GM23338 (cell line): ENCODE data around the gene GNPDA2. TPM values are rescaled to one million over a fixed set of nuclear protein-coding genes. Genes with fewer than 3 reads are reported as not detected.

Source experiments
- ATAC-seq: fragments of 200-7000 bp; cut with Tn5 transposase; 3 replicates; pipeline ENCODE4 v1.9.1; 2020
- DNase-seq: peaks from one replicate; pipeline ENCODE4 v3.0.0-alpha.2; 2015; ENCODE audit warnings: low spot score
- H2AFZ ChIP-seq: fragments of 200-600 bp; sonication (generic); 2 replicates; pipeline ENCODE4 v1.8.0; 2016; ENCODE audit warnings: antibody characterized with exemption, mild to moderate bottlenecking, moderate library complexity
- H3F3A ChIP-seq: fragments of 200-600 bp; sonication (generic); replicated peaks from 2 replicates; pipeline ENCODE4 v1.8.0; 2017; ENCODE audit warnings: antibody characterized with exemption, mixed run types, low read depth
- H3K27ac ChIP-seq: fragments of 200-600 bp; sonication (generic); 2 replicates; pipeline ENCODE4 v1.6.1; 2016; ENCODE audit warnings: low read depth
- H3K27me3 ChIP-seq: fragments of 200-600 bp; sonication (generic); 2 replicates; pipeline ENCODE4 v1.8.0; 2016; ENCODE audit warnings: mild to moderate bottlenecking, mixed run types, moderate library complexity; ENCODE audit not compliant: insufficient read depth
- H3K36me3 ChIP-seq: fragments of 200-600 bp; sonication (generic); 2 replicates; pipeline ENCODE4 v1.8.0; 2016; ENCODE audit warnings: mild to moderate bottlenecking; ENCODE audit not compliant: insufficient read depth
- H3K4me1 ChIP-seq: fragments of 200-600 bp; sonication (generic); 2 replicates; pipeline ENCODE4 v1.8.0; 2016; ENCODE audit warnings: mild to moderate bottlenecking, moderate library complexity; ENCODE audit not compliant: insufficient read depth
- H3K4me2 ChIP-seq: fragments of 200-600 bp; sonication (generic); 2 replicates; pipeline ENCODE4 v1.7.1; 2017; ENCODE audit warnings: mixed run types
- H3K4me3 ChIP-seq: fragments of 200-600 bp; sonication (generic); 2 replicates; pipeline ENCODE4 v1.6.1; 2016; ENCODE audit warnings: mixed run types
- H3K79me2 ChIP-seq: fragments of 200-600 bp; sonication (generic); replicated peaks from 2 replicates; pipeline ENCODE4 v1.8.0; 2017; ENCODE audit warnings: mild to moderate bottlenecking; ENCODE audit not compliant: insufficient read depth
- H3K9me2 ChIP-seq: fragments of 200-600 bp; sonication (generic); 2 replicates; pipeline ENCODE4 v1.8.0; 2017; ENCODE audit not compliant: insufficient read depth
- H4K20me1 ChIP-seq: fragments of 200-600 bp; sonication (generic); replicated peaks from 2 replicates; pipeline ENCODE4 v1.8.0; 2017; ENCODE audit warnings: mild to moderate bottlenecking; ENCODE audit not compliant: insufficient read depth
- H3K27ac Mint-ChIP-seq: 2 replicates; pipeline ENCODE4 v1.8.0; 2020; ENCODE audit warnings: inconsistent platforms, mild to moderate bottlenecking, moderate library complexity, mixed read lengths
- H3K27me3 Mint-ChIP-seq: 3 replicates; pipeline ENCODE4 v1.8.0; 2022; ENCODE audit warnings: low read depth, mild to moderate bottlenecking, moderate library complexity, mixed read lengths, inconsistent platforms; ENCODE audit not compliant: insufficient read depth, poor library complexity
- H3K36me3 Mint-ChIP-seq: 3 replicates; pipeline ENCODE4 v1.8.0; 2021; ENCODE audit warnings: low read depth, mild to moderate bottlenecking, inconsistent platforms, moderate library complexity, mixed read lengths
- H3K4me1 Mint-ChIP-seq: 3 replicates; pipeline ENCODE4 v1.8.0; 2020; ENCODE audit warnings: mild to moderate bottlenecking, inconsistent platforms, mixed read lengths
- H3K4me3 Mint-ChIP-seq: 3 replicates; pipeline ENCODE4 v1.8.0; 2021; ENCODE audit warnings: moderate library complexity, mild to moderate bottlenecking, inconsistent platforms, mixed read lengths
- H3K9me3 Mint-ChIP-seq: 3 replicates; pipeline ENCODE4 v1.8.0; 2020; ENCODE audit warnings: moderate library complexity, mild to moderate bottlenecking, inconsistent platforms, mixed read lengths
- CREB1 ChIP-seq: fragments of 250-450 bp; sonication (Bioruptor Pico); IDR thresholded peaks from 2 replicates; pipeline ENCODE4 v1.5.0; 2020; ENCODE audit warnings: low read depth, mild to moderate bottlenecking, moderate library complexity
- CTCF ChIP-seq, 2 experiments: fragments of 200-600 bp in 1 of 2; sonication (generic) in 1 of 2; conservative IDR thresholded peaks; 2 replicates each; pipeline versions ENCODE4 v1.5.1 to v1.6.1; 2016 to 2017; ENCODE audit warnings: antibody characterized with exemption in 2 of 2, low read depth in 2 of 2, mild to moderate bottlenecking in 2 of 2, moderate library complexity in 1 of 2
- ETS1 ChIP-seq: IDR thresholded peaks from 2 replicates; pipeline ENCODE4 v1.6.1; 2016; ENCODE audit warnings: antibody characterized with exemption
- EZH2 ChIP-seq: fragments of 200-600 bp; sonication (generic); IDR thresholded peaks from one replicate; pipeline ENCODE4 v1.8.0; 2017; ENCODE audit warnings: antibody characterized with exemption, mild to moderate bottlenecking, low read depth; ENCODE audit not compliant: unreplicated experiment
- EZH2phosphoT487 ChIP-seq: fragments of 200-600 bp; sonication (generic); IDR thresholded peaks from one replicate; pipeline ENCODE4 v1.8.1; 2018; ENCODE audit warnings: antibody characterized with exemption; ENCODE audit not compliant: unreplicated experiment
- JUNB ChIP-seq: IDR thresholded peaks from one replicate; pipeline ENCODE4 v1.6.1; 2016; ENCODE audit warnings: antibody characterized with exemption; ENCODE audit not compliant: unreplicated experiment
- NANOG ChIP-seq: IDR thresholded peaks from 2 replicates; pipeline ENCODE4 v1.6.1; 2016; ENCODE audit warnings: antibody characterized with exemption, borderline replicate concordance
- POLR2AphosphoS5 ChIP-seq: IDR thresholded peaks from 2 replicates; pipeline ENCODE4 v1.6.1; 2016; ENCODE audit warnings: antibody characterized with exemption, low read depth
- STAT1 ChIP-seq: IDR thresholded peaks from one replicate; pipeline ENCODE4 v1.6.1; 2016; ENCODE audit warnings: antibody characterized with exemption; ENCODE audit not compliant: unreplicated experiment
- ZNF114 ChIP-seq: fragments of 250-450 bp; sonication (Bioruptor Pico); IDR thresholded peaks from 2 replicates; pipeline ENCODE4 v1.5.0; 2020; ENCODE audit warnings: mild to moderate bottlenecking, moderate library complexity
- ZNF331 ChIP-seq: fragments of 250-450 bp; sonication (Bioruptor Pico); IDR thresholded peaks from 2 replicates; pipeline ENCODE4 v1.5.0; 2020; ENCODE audit warnings: low read depth, mild to moderate bottlenecking, moderate library complexity
- polyA plus RNA-seq: library from polyadenylated mRNA; unstranded; fragments of >200 nt; fragmentation: Nextera tagmentation; extraction: Ambion mirVana; gene quantifications from 2 replicates; pipeline ENCODE4 v1.2.1, GENCODE V29; 2016
- total RNA-seq: library from RNA; depleted of rRNA; stranded (reverse); fragments of >200 nt; shearing (Covaris generic); gene quantifications from 2 replicates; pipeline ENCODE4 v1.2.3, GENCODE V29; 2014
- TF ChIP-seq, protein P1 (sequence below): fragments of 250-450 bp; sonication (Bioruptor Pico); IDR thresholded peaks from 2 replicates; pipeline ENCODE4 v1.5.0; 2020; ENCODE audit warnings: mild to moderate bottlenecking, moderate library complexity
- TF ChIP-seq, protein P2 (sequence below): IDR thresholded peaks from one replicate; pipeline ENCODE4 v1.6.1; 2018; ENCODE audit warnings: antibody characterized with exemption; ENCODE audit not compliant: unreplicated experiment

GNPDA2 gene
- total and polyA plus RNA-seq, 2 experiments from 2014 or later = 6.4 to 7.7 TPM

DNA sequence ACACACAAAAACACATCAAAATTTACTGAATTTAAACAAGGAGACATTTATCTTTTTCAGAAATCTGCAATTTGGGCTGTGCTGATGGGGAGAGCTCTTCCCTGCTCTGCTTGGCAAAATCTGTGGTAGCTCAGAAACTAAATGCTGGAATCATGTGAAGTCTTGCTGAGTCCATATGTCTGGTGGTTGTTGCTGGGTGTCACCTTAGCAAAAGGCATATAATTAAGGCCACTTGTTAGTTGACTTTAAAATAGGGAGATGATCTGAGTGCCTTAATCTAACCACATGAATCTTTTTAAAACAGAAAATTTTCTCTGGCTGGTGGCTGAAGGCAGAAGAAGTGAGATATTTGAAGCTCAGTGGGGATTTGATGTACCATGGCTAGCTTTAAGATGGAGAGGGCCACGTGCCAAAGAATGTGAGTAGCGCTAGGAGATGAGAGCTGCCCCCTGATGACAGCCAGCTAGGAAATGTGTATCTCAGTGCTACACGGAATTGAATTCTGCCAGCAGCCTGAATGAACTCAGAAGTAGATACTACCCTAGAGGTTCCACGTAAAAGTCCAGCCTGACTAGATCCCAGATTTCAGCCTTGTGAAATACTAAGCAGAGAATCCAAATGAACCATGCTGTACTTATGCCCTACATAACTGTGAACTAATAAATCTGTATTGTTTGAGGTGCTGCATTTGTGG lies 55.7 kb downstream of the GNPDA2 start:
- no peaks in the 10 kb centered on the region for H3K4me1 Mint-ChIP-seq
- ATAC-seq = no peak
- Histone ChIP-seq H2AFZ (no peak overlapping the region), H3F3A (no peaks in the 10 kb centered on the region), H3K4me3 (no peak overlapping the region), H3K36me3 (no peaks in the 10 kb centered on the region), H3K79me2 (no peaks in the 10 kb centered on the region), H4K20me1 (no peaks in the 10 kb centered on the region), H3K27ac (no peak overlapping the region), H3K9me2 (no peaks in the 10 kb centered on the region), H3K4me2 (no peak overlapping the region), H3K4me1 (no peaks in the 10 kb centered on the region), H3K27me3 (no peaks in the 10 kb centered on the region)
- DNase-seq = no peak
- H3K27me3 Mint-ChIP-seq = no peaks in the 10 kb centered on the region
- no peaks in the 10 kb centered on the region for H3K36me3 Mint-ChIP-seq
- H3K4me3 Mint-ChIP-seq = no peak overlapping the region
- H3K9me3 Mint-ChIP-seq = no peaks in the 10 kb centered on the region
- H3K27ac Mint-ChIP-seq = no peak overlapping the region
- no peak for TF ChIP-seq CREB1 (CRISPR knock-in tag)
- no peak for TF ChIP-seq POLR2AphosphoS5
- TF ChIP-seq STAT1 = no peak
- no peak for TF ChIP-seq JUNB
- no peak for TF ChIP-seq ETS1
- TF ChIP-seq ZNF114 (CRISPR knock-in tag) = no peak
- no peak for TF ChIP-seq EZH2
- TF ChIP-seq, protein P1, sequence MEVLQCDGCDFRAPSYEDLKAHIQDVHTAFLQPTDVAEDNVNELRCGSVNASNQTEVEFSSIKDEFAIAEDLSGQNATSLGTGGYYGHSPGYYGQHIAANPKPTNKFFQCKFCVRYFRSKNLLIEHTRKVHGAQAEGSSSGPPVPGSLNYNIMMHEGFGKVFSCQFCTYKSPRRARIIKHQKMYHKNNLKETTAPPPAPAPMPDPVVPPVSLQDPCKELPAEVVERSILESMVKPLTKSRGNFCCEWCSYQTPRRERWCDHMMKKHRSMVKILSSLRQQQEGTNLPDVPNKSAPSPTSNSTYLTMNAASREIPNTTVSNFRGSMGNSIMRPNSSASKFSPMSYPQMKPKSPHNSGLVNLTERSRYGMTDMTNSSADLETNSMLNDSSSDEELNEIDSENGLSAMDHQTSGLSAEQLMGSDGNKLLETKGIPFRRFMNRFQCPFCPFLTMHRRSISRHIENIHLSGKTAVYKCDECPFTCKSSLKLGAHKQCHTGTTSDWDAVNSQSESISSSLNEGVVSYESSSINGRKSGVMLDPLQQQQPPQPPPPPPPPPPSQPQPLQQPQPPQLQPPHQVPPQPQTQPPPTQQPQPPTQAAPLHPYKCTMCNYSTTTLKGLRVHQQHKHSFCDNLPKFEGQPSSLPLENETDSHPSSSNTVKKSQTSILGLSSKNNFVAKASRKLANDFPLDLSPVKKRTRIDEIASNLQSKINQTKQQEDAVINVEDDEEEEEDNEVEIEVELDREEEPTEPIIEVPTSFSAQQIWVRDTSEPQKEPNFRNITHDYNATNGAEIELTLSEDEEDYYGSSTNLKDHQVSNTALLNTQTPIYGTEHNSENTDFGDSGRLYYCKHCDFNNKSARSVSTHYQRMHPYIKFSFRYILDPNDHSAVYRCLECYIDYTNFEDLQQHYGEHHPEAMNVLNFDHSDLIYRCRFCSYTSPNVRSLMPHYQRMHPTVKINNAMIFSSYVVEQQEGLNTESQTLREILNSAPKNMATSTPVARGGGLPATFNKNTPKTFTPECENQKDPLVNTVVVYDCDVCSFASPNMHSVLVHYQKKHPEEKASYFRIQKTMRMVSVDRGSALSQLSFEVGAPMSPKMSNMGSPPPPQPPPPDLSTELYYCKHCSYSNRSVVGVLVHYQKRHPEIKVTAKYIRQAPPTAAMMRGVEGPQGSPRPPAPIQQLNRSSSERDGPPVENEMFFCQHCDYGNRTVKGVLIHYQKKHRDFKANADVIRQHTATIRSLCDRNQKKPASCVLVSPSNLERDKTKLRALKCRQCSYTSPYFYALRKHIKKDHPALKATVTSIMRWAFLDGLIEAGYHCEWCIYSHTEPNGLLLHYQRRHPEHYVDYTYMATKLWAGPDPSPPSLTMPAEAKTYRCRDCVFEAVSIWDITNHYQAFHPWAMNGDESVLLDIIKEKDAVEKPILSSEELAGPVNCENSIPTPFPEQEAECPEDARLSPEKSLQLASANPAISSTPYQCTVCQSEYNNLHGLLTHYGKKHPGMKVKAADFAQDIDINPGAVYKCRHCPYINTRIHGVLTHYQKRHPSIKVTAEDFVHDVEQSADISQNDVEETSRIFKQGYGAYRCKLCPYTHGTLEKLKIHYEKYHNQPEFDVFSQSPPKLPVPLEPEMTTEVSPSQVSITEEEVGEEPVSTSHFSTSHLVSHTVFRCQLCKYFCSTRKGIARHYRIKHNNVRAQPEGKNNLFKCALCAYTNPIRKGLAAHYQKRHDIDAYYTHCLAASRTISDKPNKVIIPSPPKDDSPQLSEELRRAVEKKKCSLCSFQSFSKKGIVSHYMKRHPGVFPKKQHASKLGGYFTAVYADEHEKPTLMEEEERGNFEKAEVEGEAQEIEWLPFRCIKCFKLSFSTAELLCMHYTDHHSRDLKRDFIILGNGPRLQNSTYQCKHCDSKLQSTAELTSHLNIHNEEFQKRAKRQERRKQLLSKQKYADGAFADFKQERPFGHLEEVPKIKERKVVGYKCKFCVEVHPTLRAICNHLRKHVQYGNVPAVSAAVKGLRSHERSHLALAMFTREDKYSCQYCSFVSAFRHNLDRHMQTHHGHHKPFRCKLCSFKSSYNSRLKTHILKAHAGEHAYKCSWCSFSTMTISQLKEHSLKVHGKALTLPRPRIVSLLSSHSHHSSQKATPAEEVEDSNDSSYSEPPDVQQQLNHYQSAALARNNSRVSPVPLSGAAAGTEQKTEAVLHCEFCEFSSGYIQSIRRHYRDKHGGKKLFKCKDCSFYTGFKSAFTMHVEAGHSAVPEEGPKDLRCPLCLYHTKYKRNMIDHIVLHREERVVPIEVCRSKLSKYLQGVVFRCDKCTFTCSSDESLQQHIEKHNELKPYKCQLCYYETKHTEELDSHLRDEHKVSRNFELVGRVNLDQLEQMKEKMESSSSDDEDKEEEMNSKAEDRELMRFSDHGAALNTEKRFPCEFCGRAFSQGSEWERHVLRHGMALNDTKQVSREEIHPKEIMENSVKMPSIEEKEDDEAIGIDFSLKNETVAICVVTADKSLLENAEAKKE = no peak
- TF ChIP-seq CTCF (conservative IDR thresholded peaks at IDR 0.05; ENCODE audit: low read depth in 2 of 2) = no peak
- TF ChIP-seq, protein P2, sequence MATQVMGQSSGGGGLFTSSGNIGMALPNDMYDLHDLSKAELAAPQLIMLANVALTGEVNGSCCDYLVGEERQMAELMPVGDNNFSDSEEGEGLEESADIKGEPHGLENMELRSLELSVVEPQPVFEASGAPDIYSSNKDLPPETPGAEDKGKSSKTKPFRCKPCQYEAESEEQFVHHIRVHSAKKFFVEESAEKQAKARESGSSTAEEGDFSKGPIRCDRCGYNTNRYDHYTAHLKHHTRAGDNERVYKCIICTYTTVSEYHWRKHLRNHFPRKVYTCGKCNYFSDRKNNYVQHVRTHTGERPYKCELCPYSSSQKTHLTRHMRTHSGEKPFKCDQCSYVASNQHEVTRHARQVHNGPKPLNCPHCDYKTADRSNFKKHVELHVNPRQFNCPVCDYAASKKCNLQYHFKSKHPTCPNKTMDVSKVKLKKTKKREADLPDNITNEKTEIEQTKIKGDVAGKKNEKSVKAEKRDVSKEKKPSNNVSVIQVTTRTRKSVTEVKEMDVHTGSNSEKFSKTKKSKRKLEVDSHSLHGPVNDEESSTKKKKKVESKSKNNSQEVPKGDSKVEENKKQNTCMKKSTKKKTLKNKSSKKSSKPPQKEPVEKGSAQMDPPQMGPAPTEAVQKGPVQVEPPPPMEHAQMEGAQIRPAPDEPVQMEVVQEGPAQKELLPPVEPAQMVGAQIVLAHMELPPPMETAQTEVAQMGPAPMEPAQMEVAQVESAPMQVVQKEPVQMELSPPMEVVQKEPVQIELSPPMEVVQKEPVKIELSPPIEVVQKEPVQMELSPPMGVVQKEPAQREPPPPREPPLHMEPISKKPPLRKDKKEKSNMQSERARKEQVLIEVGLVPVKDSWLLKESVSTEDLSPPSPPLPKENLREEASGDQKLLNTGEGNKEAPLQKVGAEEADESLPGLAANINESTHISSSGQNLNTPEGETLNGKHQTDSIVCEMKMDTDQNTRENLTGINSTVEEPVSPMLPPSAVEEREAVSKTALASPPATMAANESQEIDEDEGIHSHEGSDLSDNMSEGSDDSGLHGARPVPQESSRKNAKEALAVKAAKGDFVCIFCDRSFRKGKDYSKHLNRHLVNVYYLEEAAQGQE = no peak
- no peak for TF ChIP-seq NANOG
- no peak for TF ChIP-seq ZNF331 (CRISPR knock-in tag)
- no peak for TF ChIP-seq EZH2phosphoT487
